OCI-LY3 (cell line): ENCODE results near the gene TMCC1.

Source experiments
- H2AFZ ChIP-seq: fragments of 200-600, 300-600 bp; shearing (Covaris generic); 2 replicates; pipeline ENCODE4 v1.6.0; 2014; ENCODE audit warnings: antibody characterized with exemption, low read depth, low read length
- H3K27ac ChIP-seq: fragments of 200-600, 300-600 bp; sonication (generic); 2 replicates; pipeline ENCODE4 v1.5.1; 2014; ENCODE audit warnings: mild to moderate bottlenecking, low read length, moderate library complexity, mixed read lengths
- H3K27me3 ChIP-seq: fragments of 200-600, 300-600 bp; sonication (generic); 2 replicates; pipeline ENCODE4 v1.6.1; 2014; ENCODE audit warnings: low read depth, low read length, mixed read lengths
- H3K36me3 ChIP-seq: fragments of 200-600, 300-600 bp; sonication (generic); replicated peaks from 2 replicates; pipeline ENCODE3; 2014; ENCODE audit warnings: low read depth, low read length, mixed read lengths
- H3K4me1 ChIP-seq: fragments of 300-600, 200-600 bp; sonication (generic); 2 replicates; pipeline ENCODE4 v1.6.1; 2014; ENCODE audit warnings: low read length, mixed read lengths
- H3K4me2 ChIP-seq: fragments of 200-600, 300-600 bp; sonication (generic); 2 replicates; pipeline ENCODE4 v1.6.1; 2014; ENCODE audit warnings: low read length, mixed read lengths
- H3K4me3 ChIP-seq: fragments of 300-600, 200-600 bp; sonication (generic); 2 replicates; pipeline ENCODE4 v1.5.1; 2014; ENCODE audit warnings: antibody characterized with exemption, mild to moderate bottlenecking, low read length, moderate library complexity
- H3K79me2 ChIP-seq: fragments of 300-600, 200-600 bp; shearing (Covaris generic); 2 replicates; pipeline ENCODE4 v1.6.1; 2014; ENCODE audit warnings: mild to moderate bottlenecking, low read length, mixed read lengths
- H3K9ac ChIP-seq: fragments of 300-600, 200-600 bp; shearing (Covaris generic); 2 replicates; pipeline ENCODE4 v1.6.0; 2014; ENCODE audit warnings: mild to moderate bottlenecking, low read length, moderate library complexity
- H3K9me3 ChIP-seq: fragments of 200-600, 300-600 bp; shearing (Covaris generic); 2 replicates; pipeline ENCODE4 v1.6.1; 2014; ENCODE audit warnings: low read length, mixed read lengths; ENCODE audit not compliant: insufficient read depth
- H4K20me1 ChIP-seq: fragments of 200-600, 300-600 bp; sonication (generic); 2 replicates; pipeline ENCODE4 v1.6.1; 2016; ENCODE audit warnings: low read length, mixed read lengths; ENCODE audit not compliant: insufficient read depth
- EZH2phosphoT487 ChIP-seq: fragments of 200-600 bp; shearing (Covaris generic); IDR thresholded peaks from 2 replicates; pipeline ENCODE4 v1.6.1; 2018; ENCODE audit warnings: antibody characterized with exemption, mixed run types, low read depth
- TF ChIP-seq, protein P1 (sequence below): fragments of 200-600, 300-600 bp; sonication (generic); IDR thresholded peaks from 2 replicates; pipeline ENCODE4 v1.5.1; 2014; ENCODE audit warnings: antibody characterized with exemption, low read length, low read depth

TMCC1 gene

DNA sequence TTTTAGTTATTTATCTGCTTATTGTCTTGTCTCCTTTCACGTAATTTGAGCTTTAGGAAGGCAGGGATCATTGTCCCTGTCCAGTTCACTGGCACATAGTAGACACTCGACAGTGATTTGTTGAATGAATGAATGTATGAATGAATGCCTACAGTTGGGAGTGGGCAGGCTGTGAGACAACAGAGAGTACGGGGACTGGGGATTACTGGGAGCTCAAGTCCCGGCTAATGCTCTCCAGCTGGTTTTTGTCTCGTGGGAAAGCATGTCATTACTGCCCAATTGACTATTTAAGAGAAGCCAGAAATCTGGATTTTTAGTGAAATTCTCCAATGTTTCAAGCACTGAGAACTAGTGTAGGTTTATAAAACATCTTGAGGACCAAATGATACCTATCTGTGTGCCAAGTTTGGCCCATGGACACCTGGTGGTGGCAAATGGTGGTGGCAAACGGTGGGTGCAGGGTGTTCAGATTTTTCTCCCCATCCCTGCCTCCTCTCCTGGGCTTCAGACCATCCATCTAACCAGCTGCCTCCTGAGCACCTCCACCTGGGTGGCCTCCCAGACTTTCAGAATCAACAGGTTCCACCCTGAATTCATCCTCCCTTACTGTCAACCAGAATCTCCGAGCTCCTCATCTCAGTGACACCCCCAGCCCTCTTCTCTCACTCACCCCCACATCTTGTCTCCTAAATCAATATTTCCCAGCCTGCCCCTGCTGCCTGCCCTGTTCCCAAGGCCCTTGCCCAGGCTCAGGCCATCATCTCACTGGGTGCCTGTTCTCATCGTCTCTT, 44.8 kb upstream of the TMCC1 start:
- Histone ChIP-seq H3K9ac (no peak overlapping the region), H4K20me1 (no peaks in the 10 kb centered on the region), H3K79me2 (no peaks in the 10 kb centered on the region), H3K4me3 (no peak overlapping the region), H3K36me3 (no peaks in the 10 kb centered on the region), H2AFZ (no peak overlapping the region), H3K9me3 (no peaks in the 10 kb centered on the region), H3K27ac (no peak overlapping the region), H3K27me3 (no peaks in the 10 kb centered on the region), H3K4me2 (no peak overlapping the region), H3K4me1 (peaks cover 5% of the 10 kb centered on the region)
- no peak for TF ChIP-seq EZH2phosphoT487

DNA sequence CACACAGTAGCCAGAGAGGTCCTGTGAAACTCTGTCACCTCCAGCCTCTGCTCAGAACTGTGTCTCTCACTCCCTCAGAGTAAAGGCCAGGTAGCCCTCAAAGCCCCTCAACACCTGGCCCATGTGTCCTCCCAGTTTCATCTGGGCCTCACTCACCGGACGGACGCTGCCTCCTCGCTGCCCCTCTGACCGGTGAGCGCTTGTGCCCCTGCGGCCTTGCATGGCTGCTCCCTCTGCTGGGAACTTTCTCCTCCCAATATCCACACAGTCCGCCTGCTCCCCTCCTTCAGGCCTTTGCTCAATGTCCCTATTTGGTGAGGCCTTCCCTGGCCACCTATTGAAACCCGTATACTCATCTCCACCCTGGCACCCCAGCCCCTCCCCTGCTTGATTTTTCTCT, 44.2 kb upstream of the TMCC1 start:
- Histone ChIP-seq H3K36me3 (no peaks in the 10 kb centered on the region), H3K79me2 (no peaks in the 10 kb centered on the region)

DNA sequence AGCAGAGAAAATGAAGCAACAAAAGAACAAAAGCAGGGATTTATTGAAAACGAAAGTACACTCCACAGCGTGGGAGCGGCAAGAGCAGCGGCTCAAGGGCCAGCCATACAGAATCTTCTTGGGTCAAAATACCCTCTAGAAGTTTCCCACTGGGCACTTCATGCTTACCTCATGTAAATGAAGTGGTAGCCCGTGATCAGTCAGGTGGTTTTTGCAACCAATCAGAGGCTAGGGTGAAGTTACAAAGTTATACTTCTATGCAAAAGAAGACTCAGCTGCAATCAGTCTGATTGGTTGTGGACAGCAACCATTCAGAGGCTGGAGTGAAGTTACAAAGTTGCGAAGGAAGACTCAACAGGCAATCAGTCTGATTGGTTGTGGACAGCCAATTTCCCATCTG, 43.2 kb upstream of the TMCC1 start:
- Histone ChIP-seq H3K9ac (peak overlapping the region; percentile 45; the same call in 1 of the 2 replicates), H3K4me2 (peak overlapping the region; percentile 68), H3K4me3 (peak overlapping the region; percentile 68)

More for the DNA sequence above, 44.2 kb upstream of the TMCC1 start:
- Histone ChIP-seq H3K4me3 (no peak overlapping the region), H3K27ac (no peak overlapping the region), H3K9me3 (no peaks in the 10 kb centered on the region), H2AFZ (no peak overlapping the region), H3K27me3 (no peaks in the 10 kb centered on the region), H4K20me1 (no peaks in the 10 kb centered on the region), H3K9ac (no peak overlapping the region), H3K4me1 (peaks cover 5% of the 10 kb centered on the region), H3K4me2 (no peak overlapping the region)
- no peak for TF ChIP-seq EZH2phosphoT487
- TF ChIP-seq, protein P1, sequence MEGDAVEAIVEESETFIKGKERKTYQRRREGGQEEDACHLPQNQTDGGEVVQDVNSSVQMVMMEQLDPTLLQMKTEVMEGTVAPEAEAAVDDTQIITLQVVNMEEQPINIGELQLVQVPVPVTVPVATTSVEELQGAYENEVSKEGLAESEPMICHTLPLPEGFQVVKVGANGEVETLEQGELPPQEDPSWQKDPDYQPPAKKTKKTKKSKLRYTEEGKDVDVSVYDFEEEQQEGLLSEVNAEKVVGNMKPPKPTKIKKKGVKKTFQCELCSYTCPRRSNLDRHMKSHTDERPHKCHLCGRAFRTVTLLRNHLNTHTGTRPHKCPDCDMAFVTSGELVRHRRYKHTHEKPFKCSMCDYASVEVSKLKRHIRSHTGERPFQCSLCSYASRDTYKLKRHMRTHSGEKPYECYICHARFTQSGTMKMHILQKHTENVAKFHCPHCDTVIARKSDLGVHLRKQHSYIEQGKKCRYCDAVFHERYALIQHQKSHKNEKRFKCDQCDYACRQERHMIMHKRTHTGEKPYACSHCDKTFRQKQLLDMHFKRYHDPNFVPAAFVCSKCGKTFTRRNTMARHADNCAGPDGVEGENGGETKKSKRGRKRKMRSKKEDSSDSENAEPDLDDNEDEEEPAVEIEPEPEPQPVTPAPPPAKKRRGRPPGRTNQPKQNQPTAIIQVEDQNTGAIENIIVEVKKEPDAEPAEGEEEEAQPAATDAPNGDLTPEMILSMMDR = no peak

DNA sequence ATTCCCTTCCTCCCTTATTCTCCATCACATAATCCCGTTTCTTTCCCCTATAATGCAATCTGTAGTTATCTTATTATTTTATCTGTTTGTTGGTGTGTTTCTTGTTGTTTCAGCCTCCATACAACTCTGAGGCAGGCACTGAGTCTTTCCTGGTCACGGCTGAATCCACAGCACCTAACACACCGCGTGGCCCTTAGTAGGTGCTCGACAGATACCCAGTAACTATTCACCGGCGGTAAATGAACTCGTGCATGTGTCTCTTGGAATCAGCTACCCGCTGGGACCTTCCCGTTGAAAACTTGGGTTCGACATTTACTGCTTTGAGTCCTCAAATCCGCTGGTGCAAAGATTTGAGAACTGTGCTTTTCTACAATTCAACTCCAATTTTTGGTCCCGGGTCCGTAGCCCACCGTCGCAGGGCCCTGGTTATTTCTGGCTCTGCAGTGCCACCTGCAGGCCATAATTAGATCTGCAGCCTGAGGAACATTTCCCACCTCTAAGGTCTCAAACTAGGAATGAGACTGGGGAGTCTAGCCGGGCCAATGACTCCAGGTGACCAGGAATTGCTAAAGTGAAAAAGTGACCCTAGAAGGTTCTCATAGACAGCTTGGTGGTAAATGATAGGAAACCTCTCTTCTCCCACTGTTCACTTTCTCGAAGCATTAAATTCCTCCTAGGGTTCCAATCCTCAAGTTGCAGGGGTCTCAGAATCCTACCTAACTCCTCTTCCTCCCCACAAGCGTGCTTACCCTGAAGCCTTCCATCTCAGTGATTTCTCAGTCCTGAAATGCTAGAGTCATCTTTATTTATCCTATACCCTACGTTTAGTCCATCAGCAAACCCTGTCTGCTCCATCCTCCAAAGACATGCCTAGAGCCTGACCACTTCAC, 41.0 kb upstream of the TMCC1 start:
- H3K4me1 ChIP-seq = peaks cover 5% of the 10 kb centered on the region
- peak overlapping the region; percentile 78 for H3K4me3 ChIP-seq
- TF ChIP-seq, protein P1 = peak; percentile 92
- TF ChIP-seq EZH2phosphoT487 = no peak
- peak overlapping the region; percentile 48 for H3K9ac ChIP-seq
- H3K4me2 ChIP-seq = peak overlapping the region; percentile 93
- H4K20me1 ChIP-seq = no peaks in the 10 kb centered on the region
- H3K27ac ChIP-seq = no peak overlapping the region
- H2AFZ ChIP-seq = peak overlapping the region; percentile 88
- no peaks in the 10 kb centered on the region for H3K79me2 ChIP-seq
- H3K27me3 ChIP-seq = no peaks in the 10 kb centered on the region
- no peaks in the 10 kb centered on the region for H3K36me3 ChIP-seq
- peaks cover 4% of the 10 kb centered on the region; the same call in 1 of the 2 replicates for H3K9me3 ChIP-seq

More for the DNA sequence above, 43.2 kb upstream of the TMCC1 start:
- Histone ChIP-seq H2AFZ (peak overlapping the region; percentile 78), H3K79me2 (no peaks in the 10 kb centered on the region), H3K27me3 (no peaks in the 10 kb centered on the region), H3K36me3 (no peaks in the 10 kb centered on the region), H3K9me3 (no peaks in the 10 kb centered on the region), H4K20me1 (no peaks in the 10 kb centered on the region), H3K27ac (no peak overlapping the region), H3K4me1 (peaks cover 5% of the 10 kb centered on the region)
- TF ChIP-seq, protein P1 = no peak
- no peak for TF ChIP-seq EZH2phosphoT487
